GM21619 (cell line): ENCODE data around the gene METTL8.
"Not testable (repeated sequence)": the region's sequence is repeated elsewhere in the genome, so short reads cannot be mapped to it uniquely, and the experiment has no call there.

Experiments
- ATAC-seq: cut with Tn5 transposase; IDR thresholded peaks from one replicate; pipeline ENCODE4 v1.9.1; 2021; ENCODE audit not compliant: unreplicated experiment

METTL8 gene

DNA sequence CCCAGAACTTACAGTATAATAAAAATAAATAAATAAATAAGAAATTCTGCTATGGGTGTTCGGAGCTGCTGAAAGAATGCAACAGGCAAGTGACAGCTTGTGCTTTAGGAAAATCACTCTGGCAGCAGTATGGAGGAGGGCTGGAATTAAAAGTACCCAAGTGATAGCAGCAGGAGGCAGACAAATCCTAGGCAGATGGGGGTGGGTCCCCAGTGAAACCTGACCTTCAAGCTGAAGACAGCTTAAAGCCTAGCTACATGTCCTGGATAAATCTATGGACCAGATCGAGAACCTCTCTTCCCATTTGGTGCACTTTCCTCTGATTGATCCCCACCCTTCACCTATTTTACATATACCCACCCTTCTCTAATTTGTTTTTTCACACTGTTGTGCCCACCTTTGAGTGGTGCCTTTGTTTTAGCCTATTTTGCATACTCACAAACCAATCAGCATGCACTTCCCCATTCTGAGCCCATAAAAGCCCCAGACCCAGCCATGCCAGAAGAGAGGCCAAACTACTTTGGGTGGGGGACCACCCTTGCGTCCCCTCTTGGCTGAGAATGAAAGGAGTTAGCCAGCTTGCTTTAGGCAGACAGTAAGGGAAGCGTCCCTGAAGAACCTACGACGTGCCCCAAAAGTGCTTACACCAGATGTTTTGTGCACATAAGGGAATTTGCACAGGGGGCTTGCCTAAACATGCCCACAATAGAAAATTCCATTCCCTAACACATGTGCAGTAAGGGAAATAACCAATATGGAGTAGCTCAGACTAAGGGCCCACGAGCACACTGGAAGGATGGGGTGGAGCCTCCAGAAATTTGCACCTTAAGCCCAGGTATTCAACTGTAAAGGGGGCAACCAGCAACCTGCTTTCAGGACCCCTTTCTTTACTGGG is 3.0 kb downstream of the METTL8 start:
- ATAC-seq, result no peak

GRCh38 chr2:171422710-171423495 is 10.9 kb downstream of the METTL8 start:
- not testable (repeated sequence) for ATAC-seq

DNA sequence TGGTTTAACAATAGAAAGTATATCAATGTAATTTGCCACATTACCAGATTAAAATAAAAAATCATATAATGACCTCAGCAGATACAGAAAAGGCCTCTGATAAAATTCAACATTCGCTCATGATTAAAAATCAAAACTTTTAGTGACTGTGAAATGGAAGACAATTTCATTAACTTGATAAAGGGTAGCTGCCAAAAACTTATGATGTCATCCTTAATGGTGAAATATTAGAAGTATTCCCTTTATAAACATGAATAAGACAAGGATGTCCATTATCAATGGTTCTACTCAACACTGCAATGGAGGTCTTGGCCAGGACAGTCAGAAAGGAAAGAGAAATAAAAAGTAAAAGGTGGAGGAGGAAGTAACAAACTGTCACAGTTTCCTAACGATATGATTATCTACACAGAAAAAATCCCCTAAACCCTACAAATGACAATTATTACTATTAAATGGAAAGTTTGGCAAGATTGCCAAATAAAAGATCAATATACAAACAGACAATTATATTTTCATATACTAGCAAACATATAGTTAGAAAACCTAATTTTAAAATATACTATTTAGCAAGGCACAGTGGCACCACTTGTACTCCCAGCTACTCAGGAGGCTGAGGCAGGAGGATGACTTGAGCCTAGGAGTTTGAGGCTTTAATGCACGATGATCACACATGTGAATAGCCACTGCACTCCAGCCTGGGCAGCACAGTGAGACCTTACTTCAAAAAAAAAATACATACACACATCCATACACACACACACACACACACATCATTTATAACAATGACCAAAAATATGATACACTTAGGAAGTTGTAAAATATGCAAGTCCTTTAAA is 12.8 kb downstream of the METTL8 start:
- no peak for ATAC-seq

- ATAC-seq, result peak; percentile 38
Observed at GRCh38 chr2:171419333-171419732, 14.5 kb downstream of the METTL8 start.

- ATAC-seq, result peak; percentile 87
Observed at GRCh38 chr2:171416009-171416926, 17.5 kb downstream of the METTL8 start.

- not testable (repeated sequence) for ATAC-seq
Observed at GRCh38 chr2:171414645-171415044, 19.1 kb downstream of the METTL8 start.

- no peak for ATAC-seq
Observed at GRCh38 chr2:171412571-171413175, 21.1 kb downstream of the METTL8 start.

DNA sequence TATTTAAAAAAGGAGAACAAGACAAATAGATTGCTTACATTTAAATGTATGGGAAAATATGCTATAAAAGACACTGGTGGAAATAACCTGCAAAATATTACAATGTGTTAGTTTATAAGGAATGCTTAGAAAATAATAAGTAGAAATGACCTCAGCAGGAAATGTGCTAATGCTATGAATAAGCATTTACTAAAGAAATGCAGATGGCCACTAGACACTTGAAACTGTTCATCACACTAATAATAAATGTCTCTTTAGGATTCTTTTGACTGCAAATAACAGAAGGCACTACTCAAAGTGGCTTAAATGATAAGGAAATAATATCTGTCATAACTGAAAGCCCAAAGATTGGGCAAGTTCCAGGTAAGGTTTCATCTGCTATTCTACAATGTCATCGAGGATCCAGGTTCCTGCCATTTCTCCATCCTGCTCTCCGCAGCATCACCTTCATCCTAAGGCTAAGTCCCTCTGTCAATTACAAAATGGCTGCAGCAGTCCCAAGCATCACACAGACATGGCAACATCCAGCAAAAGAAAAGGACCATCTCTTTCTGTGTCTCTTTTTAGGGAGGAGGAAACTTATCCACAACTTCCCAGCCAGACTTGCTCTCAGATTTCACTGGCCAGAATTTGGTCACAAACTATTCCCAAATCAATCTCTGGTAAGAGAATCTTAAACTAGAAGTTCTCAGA is 21.9 kb downstream of the METTL8 start:
- no peak for ATAC-seq

DNA sequence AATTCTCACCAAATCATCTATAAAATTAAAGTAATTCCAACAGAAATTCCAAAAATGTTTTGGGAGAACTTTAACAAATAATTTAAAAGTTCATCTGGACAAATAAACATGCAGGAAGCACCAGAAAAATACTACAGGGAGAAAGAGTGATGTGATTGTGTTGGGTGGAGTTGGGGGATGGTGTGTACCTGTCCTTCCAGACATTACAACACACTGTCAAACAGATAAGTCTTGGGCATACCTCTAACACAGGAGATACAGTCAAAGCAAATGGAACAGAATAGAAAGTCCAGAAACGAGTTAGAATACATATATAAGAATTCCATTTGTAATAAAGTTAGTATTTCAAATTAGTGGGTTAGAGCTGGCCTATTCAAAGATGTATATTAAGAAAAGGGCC is 22.6 kb downstream of the METTL8 start:
- ATAC-seq, result no peak

DNA sequence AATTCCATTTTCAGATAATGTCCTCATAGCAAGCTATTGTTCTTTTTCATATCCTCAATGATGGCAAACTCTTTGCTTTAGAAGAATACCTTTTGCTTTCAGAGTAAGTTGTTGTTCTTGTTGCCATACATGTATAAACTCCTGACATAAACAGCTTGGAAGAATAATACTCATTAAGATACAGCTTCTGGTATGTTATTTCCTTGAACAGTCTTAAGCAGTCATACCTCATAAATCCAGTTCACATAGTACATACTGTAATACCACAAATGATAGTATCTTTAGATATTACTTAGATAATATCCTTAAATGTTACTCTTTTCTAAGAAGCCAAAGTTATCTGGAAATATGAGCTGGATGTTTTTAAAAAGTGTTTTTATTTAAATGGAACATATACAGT is 23.2 kb downstream of the METTL8 start:
- no peak for ATAC-seq

DNA sequence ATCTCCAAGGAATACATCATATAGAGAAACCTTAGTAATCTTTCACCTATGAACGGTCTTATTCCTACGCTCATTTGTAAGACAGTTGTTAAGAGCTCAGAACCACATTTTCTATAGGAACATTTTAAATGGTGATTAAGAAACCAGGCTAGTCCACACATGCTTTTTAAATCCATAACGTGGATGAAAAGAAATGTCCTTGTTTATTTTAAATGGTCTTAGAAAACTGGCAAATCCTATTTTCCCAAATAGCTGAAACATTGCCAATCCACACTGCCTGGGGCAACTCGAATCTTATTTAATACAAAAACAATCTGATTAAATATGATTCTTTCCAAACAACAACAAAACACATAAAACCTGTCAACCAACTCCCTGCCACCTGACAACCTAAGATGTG is 23.7 kb downstream of the METTL8 start:
- no peak for ATAC-seq

DNA sequence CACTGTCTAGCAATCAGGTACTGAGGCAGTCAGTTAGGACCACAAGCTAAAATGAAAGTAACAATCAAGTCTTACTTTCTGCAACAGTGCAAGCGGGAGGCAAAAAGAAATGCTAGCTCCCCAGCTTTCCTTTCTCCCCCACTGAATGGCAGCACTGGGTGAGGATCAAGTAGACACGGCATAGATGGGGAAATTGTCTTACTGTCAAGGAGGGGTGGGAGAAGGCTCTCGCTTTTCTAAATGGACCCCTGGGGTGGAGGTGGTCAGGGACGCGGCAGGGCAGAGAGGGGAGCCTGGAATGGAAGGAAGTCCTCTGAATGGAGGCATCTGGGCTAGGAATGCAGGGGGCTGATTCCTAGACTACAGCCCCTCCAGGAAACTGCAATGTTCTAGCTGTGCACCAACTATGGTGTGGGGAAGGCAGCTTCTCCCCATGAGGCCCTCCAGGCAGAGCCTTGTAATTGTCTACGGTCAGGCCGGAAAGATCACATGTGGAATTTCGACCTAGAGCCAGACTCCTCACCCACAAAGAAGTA is 24.3 kb downstream of the METTL8 start:
- no peak for ATAC-seq

- ATAC-seq, result no peak
Observed at GRCh38 chr2:171407676-171408044, 26.1 kb downstream of the METTL8 start.

DNA sequence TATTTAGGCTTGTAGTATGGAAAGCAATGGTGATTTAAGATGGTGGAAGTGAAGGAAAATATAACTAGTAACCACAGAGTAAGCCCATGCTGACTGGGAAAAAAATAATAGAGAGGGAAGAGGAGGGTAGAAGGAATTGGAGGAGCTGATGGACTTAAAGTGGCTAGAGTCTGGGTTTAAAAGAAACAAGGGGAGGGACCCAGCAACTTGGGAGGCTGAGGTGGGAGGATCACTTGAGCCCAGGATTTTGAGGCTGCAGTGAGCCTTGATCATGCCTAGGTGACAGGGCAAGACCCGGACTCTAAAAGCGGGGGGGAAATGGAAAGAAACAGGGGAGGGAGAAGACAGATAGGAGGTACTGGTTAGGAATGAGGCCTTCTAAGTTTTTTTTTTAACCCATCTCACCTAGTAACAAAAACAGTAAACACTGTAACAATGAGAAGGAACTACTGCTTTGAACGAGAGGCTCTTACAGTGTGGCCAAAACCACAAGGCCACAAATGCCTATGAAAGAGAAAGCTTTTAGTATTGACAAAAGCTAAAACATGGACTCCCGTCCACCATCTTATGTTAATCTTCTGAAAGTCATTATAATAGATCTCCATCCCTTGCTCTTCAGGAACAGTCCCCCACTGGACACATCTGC is 26.6 kb downstream of the METTL8 start:
- no peak for ATAC-seq

DNA sequence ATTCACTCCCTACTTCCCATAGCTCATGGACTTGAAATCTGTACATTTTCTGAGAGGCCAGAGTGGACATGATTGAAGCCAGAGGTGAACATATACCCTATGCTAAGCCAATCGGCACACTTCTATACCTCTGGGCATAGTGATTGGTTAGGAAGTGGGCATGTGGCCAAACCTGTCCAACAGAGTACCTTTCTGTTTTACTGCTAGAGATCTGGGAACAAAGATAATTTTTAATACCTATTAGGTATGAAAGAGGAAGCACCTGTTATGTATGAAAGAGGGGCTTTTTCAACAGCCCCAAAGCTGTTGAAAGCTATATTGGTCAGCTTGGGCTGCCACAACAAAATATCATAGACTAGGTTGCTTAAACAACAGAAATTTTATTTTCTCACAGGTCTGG is 27.7 kb downstream of the METTL8 start:
- ATAC-seq, result peak; percentile 60

DNA sequence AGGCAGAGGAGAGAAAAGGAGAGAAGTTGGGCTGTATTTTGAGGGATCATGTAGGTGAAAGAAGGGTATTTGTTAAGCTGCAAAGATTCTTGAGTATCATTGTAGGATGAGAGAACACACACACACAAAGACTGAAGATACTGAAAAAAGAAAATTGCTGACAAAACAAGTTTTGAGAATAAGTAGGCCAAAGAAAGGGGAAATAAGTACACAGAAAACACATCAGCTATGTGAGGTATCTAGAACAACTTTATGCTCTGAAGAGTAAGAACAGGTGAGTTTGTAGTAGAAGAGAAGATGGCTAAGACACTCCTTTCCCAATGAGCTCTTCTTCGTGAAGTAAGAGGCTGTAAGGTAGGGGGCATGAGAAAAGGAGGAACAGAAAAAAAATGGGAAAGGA is 28.2 kb downstream of the METTL8 start:
- ATAC-seq, result no peak

DNA sequence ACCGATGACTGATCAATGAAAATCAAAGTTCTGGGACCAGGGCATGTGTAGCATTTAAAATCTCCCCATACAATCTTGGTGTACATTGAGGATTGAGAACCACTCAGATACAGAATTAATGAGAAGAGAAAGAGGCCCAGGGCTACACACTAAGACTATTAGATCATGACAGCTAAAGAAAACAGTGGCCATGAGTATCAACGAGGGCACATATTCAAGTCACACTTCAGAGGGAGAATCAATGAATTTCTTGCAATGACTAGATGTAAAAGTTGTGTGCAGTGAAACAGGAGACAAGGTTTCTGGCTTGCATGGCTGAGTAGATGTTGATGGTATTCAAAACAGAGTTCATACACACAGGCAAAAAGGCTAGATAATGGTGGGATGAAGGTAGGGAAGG is 29.1 kb downstream of the METTL8 start:
- no peak for ATAC-seq

DNA sequence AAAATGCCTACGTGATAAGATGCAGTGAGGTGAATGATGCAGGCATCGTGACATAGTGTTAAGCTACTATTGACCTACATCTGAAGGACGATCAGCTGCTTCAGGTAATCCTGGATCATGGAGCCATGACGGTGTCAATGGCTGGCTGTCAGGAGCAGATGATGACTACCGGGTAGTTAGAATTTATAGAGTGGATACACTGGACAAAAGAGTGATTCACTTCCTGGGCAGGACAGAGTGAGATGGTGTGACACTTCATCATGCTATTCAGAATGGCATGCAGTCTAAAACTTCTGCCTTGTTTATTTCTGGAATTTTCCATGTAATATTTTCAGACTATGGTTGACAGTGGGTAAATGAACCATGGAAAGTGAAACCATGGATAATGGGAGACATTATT is 29.5 kb downstream of the METTL8 start:
- no peak for ATAC-seq
